GM12878 (cell line): Measurements from ENCODE around the gene TLNRD1. TPM values are rescaled to one million over a fixed set of nuclear protein-coding genes. Genes with fewer than 3 reads are reported as not detected.
A peak's percentile ranks its signal among the peaks of the same experiment; 100 is the strongest.

Experiments used
- ATAC-seq: fragments of 200-7000 bp; cut with Tn5 transposase; 3 replicates; pipeline ENCODE4 v1.9.1; 2020; ENCODE audit warnings: mild to moderate bottlenecking, moderate library complexity
- BruUV-seq: library from RNA; stranded (reverse); fragments of 400-500 nt; replicated peaks from 2 replicates; lab custom pipeline; 2021; lab: Mats Ljungman, UMichigan
- CTCF ChIA-PET: fragments of 300-600 bp; sonication (Branson Sonifier 250); formaldehyde crosslinking; extraction: SDS; loops from one replicate; lab custom pipeline; 2021; ENCODE audit warnings: inconsistent platforms; lab: Yijun Ruan, JAX
- POLR2A ChIA-PET: fragments of 350-600 bp; formaldehyde crosslinking; extraction: SDS; loops from one replicate; lab custom pipeline; 2021; ENCODE audit warnings: inconsistent platforms; lab: Charles Lee
- RAD21 ChIA-PET: fragments of 300-600 bp; sonication (Branson Sonifier 250); formaldehyde crosslinking; loops from one replicate; lab custom pipeline; 2023; ENCODE audit warnings: antibody characterized with exemption; ENCODE audit not compliant: unreplicated experiment; lab: Charles Lee
- SMC1A ChIA-PET: fragments of 300-600 bp; sonication (Branson Sonifier 250); formaldehyde crosslinking; loops from one replicate; lab custom pipeline; 2023; ENCODE audit not compliant: unreplicated experiment, uncharacterized antibody; lab: Charles Lee
- DNase-seq: peaks from one replicate; pipeline ENCODE4 v3.0.0-alpha.2; 2011; ENCODE audit warnings: low read depth, low spot score
- FAIRE-seq: peaks from 3 replicates; lab custom pipeline; 2011; peaks lifted over from hg19 to GRCh38; lab: Jason Lieb, UNC
- H2AFZ ChIP-seq: 2 replicates; pipeline ENCODE4 v1.6.0; 2011; ENCODE audit warnings: low read depth, low read length, control low read depth; ENCODE audit not compliant: control insufficient read depth
- H3K27ac ChIP-seq: 2 replicates; pipeline ENCODE4 v1.5.1; 2011; ENCODE audit warnings: control low read depth; ENCODE audit not compliant: control insufficient read depth, insufficient read depth
- H3K27me3 ChIP-seq, 2 experiments: replicated peaks in 1 of 2; 2 replicates each; pipeline versions ENCODE4 v1.6.0 to v1.6.1; 2011; ENCODE audit warnings: low read length in 1 of 2; ENCODE audit not compliant: control insufficient read depth in 2 of 2, insufficient read depth in 2 of 2
- H3K36me3 ChIP-seq, 2 experiments: 2 replicates each; pipeline ENCODE4 v1.5.1; 2011; ENCODE audit warnings: low read length in 1 of 2; ENCODE audit not compliant: control insufficient read depth in 2 of 2, insufficient read depth in 2 of 2
- H3K4me1 ChIP-seq: 2 replicates; pipeline ENCODE4 v1.6.1; 2011; ENCODE audit warnings: mild to moderate bottlenecking, low read length, moderate library complexity, mixed read lengths; ENCODE audit not compliant: control insufficient read depth, insufficient read depth
- H3K4me2 ChIP-seq: 2 replicates; pipeline ENCODE4 v1.6.0; 2011; ENCODE audit warnings: control low read depth; ENCODE audit not compliant: control insufficient read depth, insufficient read depth
- H3K4me3 ChIP-seq: fragments of 200-600 bp; sonication (generic); 2 replicates; pipeline ENCODE4 v1.5.1; 2016
- H3K79me2 ChIP-seq: 2 replicates; pipeline ENCODE4 v1.6.0; 2011; ENCODE audit warnings: low read length; ENCODE audit not compliant: control insufficient read depth, insufficient read depth
- H3K9ac ChIP-seq: 2 replicates; pipeline ENCODE4 v1.8.0; 2011; ENCODE audit warnings: low read length, control low read depth, mixed read lengths; ENCODE audit not compliant: control insufficient read depth, insufficient read depth
- H3K9me3 ChIP-seq: replicated peaks from 3 replicates; pipeline ENCODE4 v1.5.1; 2011; ENCODE audit warnings: mild to moderate bottlenecking, low read length; ENCODE audit not compliant: control insufficient read depth, insufficient read depth
- H4K20me1 ChIP-seq: 2 replicates; pipeline ENCODE4 v1.6.0; 2011; ENCODE audit not compliant: control insufficient read depth, insufficient read depth
- EED ChIP-seq: sonication (generic); IDR thresholded peaks from 2 replicates; pipeline ENCODE4 v1.6.1; 2016; ENCODE audit warnings: antibody characterized with exemption, low read depth
- TCF12 ChIP-seq: IDR thresholded peaks from 2 replicates; pipeline ENCODE4 v1.6.1; 2011; ENCODE audit warnings: low read depth, mild to moderate bottlenecking, low read length
- WGBS: methylation state at CpG from one replicate; pipeline ENCODE4 v1.1.6; 2016; ENCODE audit warnings: low lambda C conversion rate; ENCODE audit not compliant: insufficient replicate concordance, insufficient coverage; ENCODE audit errors: missing lambda C conversion rate; 5-methylcytosine and 5-hydroxymethylcytosine counted together
- in situ Hi-C: fragments of 300-500 bp; cut with MboI; formaldehyde crosslinking; loops from 9 replicates; pipeline ENCODE4 v1.14.3; 2018; ENCODE audit warnings: mixed read lengths
- intact Hi-C: fragments of 100-400 bp; cut with micrococcal nuclease; formaldehyde crosslinking; loops from one replicate; pipeline ENCODE4 v1.14.2; 2022; ENCODE audit not compliant: unreplicated experiment
- polyA plus RNA-seq, 11 experiments: library from polyadenylated mRNA; depleted of rRNA in 4 of 11; unstranded in 6 of 11; stranded (reverse) in 5 of 11; fragments of >200 nt; fragmentation: Nextera tagmentation in 4 of 11; fragmentation: Illumina TruSeq in 1 of 11; extraction: Ambion mirVana in 4 of 11; extraction: Trizol in 1 of 11; gene quantifications; 1 replicate in 1 of 11; 2 replicates in 10 of 11; pipeline versions ENCODE4 v1.2.1 to v1.2.3, GENCODE V29; 2011 to 2016; ENCODE audit warnings: inconsistent platforms in 2 of 11, missing spikeins in 2 of 11, low read depth in 1 of 11
- total RNA-seq, 4 experiments: library from RNA; depleted of rRNA in 3 of 4; stranded (reverse); fragments of >200 nt in 3 of 4; fragmentation: Illumina TruSeq in 1 of 4; extraction: Trizol in 1 of 4; gene quantifications; 2 replicates each; pipeline versions ENCODE4 v1.2.1 to v1.2.3, GENCODE V29; 2013 to 2021
- TF ChIP-seq, protein P1 (sequence below): IDR thresholded peaks from 2 replicates; pipeline ENCODE4 v1.6.1; 2011; ENCODE audit warnings: low read depth, low read length, improper control_type of control experiment, borderline replicate concordance

The TLNRD1 gene
- total and polyA plus RNA-seq, 10 of the 15 experiments (the other 5 are each of a cell fraction or from before 2014, with no cell fraction given), result 2.5 to 44.8 (median 9.1) TPM

DNA sequence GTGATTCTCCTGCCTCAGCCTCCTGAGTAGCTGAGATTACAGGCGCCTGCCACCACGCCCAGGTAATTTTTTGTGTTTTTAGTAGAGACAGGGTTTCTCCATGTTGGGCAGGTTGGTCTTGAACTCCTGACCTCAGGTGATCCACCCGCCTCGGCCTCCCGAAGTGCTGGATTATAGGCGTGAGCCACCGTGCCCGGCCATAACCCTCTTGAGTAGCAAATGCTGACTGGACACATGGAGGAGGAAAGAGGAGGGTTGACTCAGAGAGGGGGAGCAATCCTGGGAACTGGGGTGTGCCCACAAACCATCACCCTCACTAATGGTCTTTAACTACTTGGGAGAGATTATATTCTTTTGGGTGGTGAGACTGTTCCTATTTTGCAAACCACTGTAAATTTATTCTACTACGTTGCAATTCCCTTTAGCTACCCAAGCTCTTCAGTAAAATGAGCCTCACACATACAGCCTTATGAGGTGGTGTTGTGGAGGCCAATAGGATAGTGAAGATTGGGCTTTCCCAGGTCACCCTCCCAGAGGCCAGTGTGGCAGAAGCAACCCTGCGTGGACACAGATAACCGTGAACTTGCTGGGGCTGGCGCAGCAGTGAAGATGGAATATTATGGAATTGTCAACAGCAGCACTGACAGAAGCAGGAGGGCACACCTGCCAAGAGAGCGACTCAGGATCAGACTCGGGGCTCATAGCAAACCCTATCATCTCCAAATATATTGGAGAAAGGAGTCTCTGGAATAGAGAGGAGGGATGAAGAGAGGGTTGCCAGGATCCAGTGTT is 37.4 kb downstream of the TLNRD1 start (continued):
- no peak for TF ChIP-seq TCF12
- TF ChIP-seq, all 136 proteins: peak for 0

DNA sequence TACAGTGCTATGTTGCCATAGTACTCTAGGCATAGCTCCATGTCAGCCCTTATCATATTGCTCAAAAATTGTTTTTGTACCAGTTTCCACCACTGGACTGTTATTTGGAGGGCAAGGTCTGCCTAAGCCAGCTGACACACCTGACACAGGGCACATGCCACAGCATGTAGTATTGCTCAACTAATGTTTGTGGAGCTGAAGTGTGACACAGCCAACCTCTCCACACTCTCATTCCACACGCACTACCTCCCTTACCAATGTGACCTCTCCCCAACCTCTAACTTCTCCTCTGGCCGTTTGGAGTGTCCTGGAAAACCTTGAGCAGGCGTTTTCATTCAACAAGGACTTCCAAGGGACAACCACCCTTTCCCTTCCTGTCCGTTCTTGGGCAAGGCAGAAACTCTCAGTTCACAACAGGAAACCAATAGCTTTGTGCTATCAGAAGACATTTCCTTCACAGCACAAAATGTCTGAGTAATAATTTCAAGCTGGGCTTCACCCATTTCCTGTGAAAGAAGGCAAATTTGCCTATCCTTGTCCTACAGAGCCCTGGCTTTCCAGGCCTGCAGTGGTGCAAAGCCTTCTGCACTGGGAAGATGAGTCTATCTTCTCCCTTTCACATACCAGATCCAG is 38.4 kb downstream of the TLNRD1 start:
- ChIA-PET POLR2A (no interaction called here), RAD21 (no interaction called here), SMC1A (interaction anchor here (0.7 to 1.4 kb wide), 2 partner anchors 9 to 21 kb away, joined by 3 to 5 read pairs; no protein-coding TSS in a partner anchor), CTCF (interaction anchor here (0.7 to 1.3 kb wide), 5 partner anchors 8 to 227 kb away, joined by 3 to 4 read pairs (median 3); no protein-coding TSS in a partner anchor)
- Histone ChIP-seq H3K9ac (0 out of 2 replicates have a peak overlapping the region, but pooled peaks have one; percentile 10), H3K79me2 (no peaks in the 10 kb centered on the region), H3K36me3 (no peaks in the 10 kb centered on the region), H3K9me3 (no peaks in the 10 kb centered on the region), H2AFZ (peak overlapping the region; percentile 67), H3K4me3 (no peak overlapping the region), H3K27ac (no peak overlapping the region), H3K4me2 (peak overlapping the region; percentile 15; the same call in 1 of the 2 replicates), H3K4me1 (peaks cover 10% of the 10 kb centered on the region), H4K20me1 (no peaks in the 10 kb centered on the region), H3K27me3 (no peaks in the 10 kb centered on the region)
- intact Hi-C loops, result no loop called here
- FAIRE-seq (peak; percentile 56), ATAC-seq (peak; percentile 24), DNase-seq (no peak)
- 25% methylated on average over 4 of the region's 4 CpGs for WGBS
- TF ChIP-seq, protein P1, sequence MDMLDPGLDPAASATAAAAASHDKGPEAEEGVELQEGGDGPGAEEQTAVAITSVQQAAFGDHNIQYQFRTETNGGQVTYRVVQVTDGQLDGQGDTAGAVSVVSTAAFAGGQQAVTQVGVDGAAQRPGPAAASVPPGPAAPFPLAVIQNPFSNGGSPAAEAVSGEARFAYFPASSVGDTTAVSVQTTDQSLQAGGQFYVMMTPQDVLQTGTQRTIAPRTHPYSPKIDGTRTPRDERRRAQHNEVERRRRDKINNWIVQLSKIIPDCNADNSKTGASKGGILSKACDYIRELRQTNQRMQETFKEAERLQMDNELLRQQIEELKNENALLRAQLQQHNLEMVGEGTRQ, result no peak
- 0 out of 2 replicates have a peak, but pooled peaks have one; percentile 14 for TF ChIP-seq EED
- no TSS peak for BruUV-seq
- in situ Hi-C loops, result no loop called here
